ENCODE data around the gene PIGU. TPM values are rescaled to one million over a fixed set of nuclear protein-coding genes. Genes with fewer than 3 reads are reported as not detected.
A peak's percentile ranks its signal among the peaks of the same experiment; 100 is the strongest.
"Not testable (repeated sequence)": the region's sequence is repeated elsewhere in the genome, so short reads cannot be mapped to it uniquely, and the experiment has no call there.

Gene PIGU
- total RNA-seq, 1 donor from 2014 or later: 19.8 TPM

DNA sequence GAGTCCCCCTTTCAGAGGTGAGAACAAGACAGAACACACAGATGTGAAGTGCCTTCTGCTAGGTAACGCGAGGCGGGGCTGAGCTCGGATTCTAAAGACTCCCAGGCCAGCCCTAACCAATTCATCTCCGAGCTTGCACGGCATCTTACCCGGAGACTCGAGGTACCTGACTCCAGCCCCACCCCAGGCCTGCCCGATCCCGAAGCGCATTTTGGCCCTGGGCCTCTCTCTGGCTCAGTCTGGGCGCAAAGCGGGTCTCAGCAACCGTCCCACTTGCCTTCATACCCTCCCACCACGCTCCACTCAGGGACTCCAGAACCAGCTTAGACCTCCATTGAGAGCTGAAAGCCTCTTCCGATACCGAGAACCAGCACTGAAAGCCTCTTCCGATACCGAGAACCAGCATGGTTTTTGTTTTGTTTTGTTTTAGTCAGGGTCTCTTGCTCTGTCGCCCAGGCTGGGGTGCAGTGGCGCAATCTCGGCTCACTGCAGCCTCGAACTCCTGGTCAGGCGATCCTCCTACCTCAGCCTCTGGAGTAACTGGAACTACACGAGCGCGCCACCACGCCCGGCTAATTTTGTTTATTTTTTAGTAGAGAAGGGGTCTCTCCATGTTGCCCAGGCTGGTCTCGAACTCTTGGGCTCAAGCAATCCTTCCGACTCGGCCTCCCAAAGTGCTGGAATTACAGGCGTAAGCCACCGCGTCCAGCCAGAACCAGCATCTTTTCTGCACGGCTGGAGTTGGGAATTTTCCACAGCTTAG lies 161.2 kb downstream of the PIGU start:
- H3K27ac Mint-ChIP-seq (ENCODE audit: unreplicated experiment): peak overlapping the region; percentile 100
- H3K27me3 Mint-ChIP-seq (ENCODE audit: low read depth): no peaks in the 10 kb centered on the region
- H3K9me3 Mint-ChIP-seq (ENCODE audit: low read depth): no peaks in the 10 kb centered on the region
- H3K4me3 Mint-ChIP-seq (ENCODE audit: unreplicated experiment): peak overlapping the region; percentile 90
- H3K4me1 Mint-ChIP-seq (ENCODE audit: low read depth): peaks cover 47% of the 10 kb centered on the region
- peaks cover 21% of the 10 kb centered on the region for H3K36me3 Mint-ChIP-seq (ENCODE audit: low read depth)
- no peak for DNase-seq (ENCODE audit: low spot score)
- TF ChIP-seq, protein P1, sequence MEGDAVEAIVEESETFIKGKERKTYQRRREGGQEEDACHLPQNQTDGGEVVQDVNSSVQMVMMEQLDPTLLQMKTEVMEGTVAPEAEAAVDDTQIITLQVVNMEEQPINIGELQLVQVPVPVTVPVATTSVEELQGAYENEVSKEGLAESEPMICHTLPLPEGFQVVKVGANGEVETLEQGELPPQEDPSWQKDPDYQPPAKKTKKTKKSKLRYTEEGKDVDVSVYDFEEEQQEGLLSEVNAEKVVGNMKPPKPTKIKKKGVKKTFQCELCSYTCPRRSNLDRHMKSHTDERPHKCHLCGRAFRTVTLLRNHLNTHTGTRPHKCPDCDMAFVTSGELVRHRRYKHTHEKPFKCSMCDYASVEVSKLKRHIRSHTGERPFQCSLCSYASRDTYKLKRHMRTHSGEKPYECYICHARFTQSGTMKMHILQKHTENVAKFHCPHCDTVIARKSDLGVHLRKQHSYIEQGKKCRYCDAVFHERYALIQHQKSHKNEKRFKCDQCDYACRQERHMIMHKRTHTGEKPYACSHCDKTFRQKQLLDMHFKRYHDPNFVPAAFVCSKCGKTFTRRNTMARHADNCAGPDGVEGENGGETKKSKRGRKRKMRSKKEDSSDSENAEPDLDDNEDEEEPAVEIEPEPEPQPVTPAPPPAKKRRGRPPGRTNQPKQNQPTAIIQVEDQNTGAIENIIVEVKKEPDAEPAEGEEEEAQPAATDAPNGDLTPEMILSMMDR (IDR thresholded peaks at IDR 0.05): no peak

GRCh38 chr20:34514897-34515483 lies 161.9 kb downstream of the PIGU start:
- H3K36me3 Mint-ChIP-seq (ENCODE audit: low read depth): peaks cover 22% of the 10 kb centered on the region
- H3K27me3 Mint-ChIP-seq (ENCODE audit: low read depth): no peaks in the 10 kb centered on the region
- peaks cover 45% of the 10 kb centered on the region for H3K4me1 Mint-ChIP-seq (ENCODE audit: low read depth)
- H3K4me3 Mint-ChIP-seq (ENCODE audit: unreplicated experiment): peak overlapping the region; percentile 90
- peak overlapping the region; percentile 100 for H3K27ac Mint-ChIP-seq (ENCODE audit: unreplicated experiment)
- TF ChIP-seq, protein P1 (IDR thresholded peaks at IDR 0.05): no peak
- no peak for DNase-seq (ENCODE audit: low spot score)
- no peaks in the 10 kb centered on the region for H3K9me3 Mint-ChIP-seq (ENCODE audit: low read depth)

DNA sequence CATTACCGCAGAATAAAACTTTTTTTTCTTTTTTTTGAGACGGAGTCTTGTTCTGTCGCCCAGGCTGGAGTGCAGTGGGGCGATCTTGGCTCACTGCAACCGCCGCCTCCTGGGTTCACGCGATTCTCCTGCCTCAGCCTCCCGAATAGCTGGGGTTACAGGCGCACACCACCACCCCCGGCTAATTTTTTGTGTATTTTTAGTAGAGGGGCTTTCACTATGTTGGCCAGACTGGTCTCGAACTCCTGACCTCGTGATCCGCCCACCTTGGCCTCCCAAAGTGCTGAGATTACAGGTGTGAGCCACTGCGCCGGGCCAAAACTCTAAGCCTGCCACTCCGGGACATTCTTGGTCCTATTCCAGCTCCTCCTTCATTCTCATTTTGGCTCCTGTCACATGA lies 162.9 kb downstream of the PIGU start:
- H3K4me1 Mint-ChIP-seq (ENCODE audit: low read depth): peaks cover 41% of the 10 kb centered on the region
- not testable (repeated sequence) for DNase-seq (ENCODE audit: low spot score); H3K4me3 Mint-ChIP-seq (ENCODE audit: unreplicated experiment); H3K27me3 Mint-ChIP-seq (ENCODE audit: low read depth); H3K9me3 Mint-ChIP-seq (ENCODE audit: low read depth)
- H3K36me3 Mint-ChIP-seq (ENCODE audit: low read depth): peaks cover 21% of the 10 kb centered on the region
- peak overlapping the region; percentile 100 for H3K27ac Mint-ChIP-seq (ENCODE audit: unreplicated experiment)

- H3K4me1 Mint-ChIP-seq (ENCODE audit: low read depth): peaks cover 30% of the 10 kb centered on the region
- DNase-seq (ENCODE audit: low spot score): no peak
- H3K36me3 Mint-ChIP-seq (ENCODE audit: low read depth): peaks cover 25% of the 10 kb centered on the region
- peak overlapping the region; percentile 50 for H3K27ac Mint-ChIP-seq (ENCODE audit: unreplicated experiment)
- TF ChIP-seq, protein P1 (IDR thresholded peaks at IDR 0.05): no peak
- no peak overlapping the region for H3K4me3 Mint-ChIP-seq (ENCODE audit: unreplicated experiment)
- H3K27me3 Mint-ChIP-seq (ENCODE audit: low read depth): no peaks in the 10 kb centered on the region
- H3K9me3 Mint-ChIP-seq (ENCODE audit: low read depth): no peaks in the 10 kb centered on the region
These were observed 163.9 kb downstream of the PIGU start for GRCh38 chr20:34512955-34513419.

DNA sequence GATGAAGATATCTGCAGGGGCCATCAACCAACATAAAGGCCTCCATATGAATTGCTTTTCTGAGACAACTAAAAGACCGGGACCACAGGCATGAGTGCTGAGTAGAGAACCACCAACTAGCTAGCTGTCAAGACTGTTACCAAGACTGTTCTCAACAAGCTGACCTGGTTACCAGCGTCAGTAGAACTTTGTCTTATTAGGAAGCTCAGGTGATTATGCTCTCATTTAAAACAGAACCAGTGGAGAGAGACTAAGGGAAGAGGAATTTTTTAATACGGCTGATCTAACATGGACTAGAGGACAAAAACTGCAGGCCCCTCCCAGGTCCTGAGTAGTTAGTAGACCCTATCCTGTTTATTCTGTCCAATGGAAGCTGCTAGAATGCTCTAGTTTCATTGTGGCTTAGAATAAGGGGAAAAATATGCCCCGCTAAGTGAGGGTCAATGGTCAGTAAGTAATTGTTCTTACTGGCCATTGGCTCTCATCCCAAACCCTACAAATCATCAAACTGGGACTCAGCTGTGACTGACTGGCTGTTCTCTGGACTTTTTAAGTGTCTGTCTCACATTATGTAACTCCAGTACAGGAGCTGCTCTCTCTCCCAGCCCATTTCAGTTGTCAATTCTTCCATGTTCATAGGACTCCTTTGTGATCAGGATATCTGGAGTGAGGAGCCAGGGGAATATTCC lies 164.5 kb downstream of the PIGU start:
- peaks cover 25% of the 10 kb centered on the region for H3K4me1 Mint-ChIP-seq (ENCODE audit: low read depth)
- DNase-seq (ENCODE audit: low spot score): no peak
- H3K27ac Mint-ChIP-seq (ENCODE audit: unreplicated experiment): peak overlapping the region; percentile 15
- TF ChIP-seq, protein P1 (IDR thresholded peaks at IDR 0.05): no peak
- no peaks in the 10 kb centered on the region for H3K27me3 Mint-ChIP-seq (ENCODE audit: low read depth)
- no peaks in the 10 kb centered on the region for H3K9me3 Mint-ChIP-seq (ENCODE audit: low read depth)
- H3K4me3 Mint-ChIP-seq (ENCODE audit: unreplicated experiment): no peak overlapping the region
- H3K36me3 Mint-ChIP-seq (ENCODE audit: low read depth): peaks cover 27% of the 10 kb centered on the region
